Uterus (tissue), 2 donors: ENCODE data around the gene SORBS1.

Experiments
- POLR2A ChIP-seq, 2 donors: fragments of 450-650 bp; IDR thresholded peaks; one replicate each; pipeline ENCODE4 v1.6.1; 2016; ENCODE audit warnings: antibody characterized with exemption in 2 of 2, mild to moderate bottlenecking in 1 of 2, moderate library complexity in 1 of 2
- TF ChIP-seq, protein P1 (sequence below), 4 experiments: fragments of 200-600 bp in 2 of 4; fragments of 450-650 bp in 2 of 4; sonication (generic) in 2 of 4; IDR thresholded peaks; one replicate each; pipeline ENCODE4 v1.5.1; 2016 to 2019; ENCODE audit warnings: antibody characterized with exemption in 4 of 4, mild to moderate bottlenecking in 2 of 4, moderate library complexity in 1 of 4

- TF ChIP-seq, protein P1, sequence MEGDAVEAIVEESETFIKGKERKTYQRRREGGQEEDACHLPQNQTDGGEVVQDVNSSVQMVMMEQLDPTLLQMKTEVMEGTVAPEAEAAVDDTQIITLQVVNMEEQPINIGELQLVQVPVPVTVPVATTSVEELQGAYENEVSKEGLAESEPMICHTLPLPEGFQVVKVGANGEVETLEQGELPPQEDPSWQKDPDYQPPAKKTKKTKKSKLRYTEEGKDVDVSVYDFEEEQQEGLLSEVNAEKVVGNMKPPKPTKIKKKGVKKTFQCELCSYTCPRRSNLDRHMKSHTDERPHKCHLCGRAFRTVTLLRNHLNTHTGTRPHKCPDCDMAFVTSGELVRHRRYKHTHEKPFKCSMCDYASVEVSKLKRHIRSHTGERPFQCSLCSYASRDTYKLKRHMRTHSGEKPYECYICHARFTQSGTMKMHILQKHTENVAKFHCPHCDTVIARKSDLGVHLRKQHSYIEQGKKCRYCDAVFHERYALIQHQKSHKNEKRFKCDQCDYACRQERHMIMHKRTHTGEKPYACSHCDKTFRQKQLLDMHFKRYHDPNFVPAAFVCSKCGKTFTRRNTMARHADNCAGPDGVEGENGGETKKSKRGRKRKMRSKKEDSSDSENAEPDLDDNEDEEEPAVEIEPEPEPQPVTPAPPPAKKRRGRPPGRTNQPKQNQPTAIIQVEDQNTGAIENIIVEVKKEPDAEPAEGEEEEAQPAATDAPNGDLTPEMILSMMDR (IDR thresholded peaks at IDR 0.05): no peak
- TF ChIP-seq POLR2A (IDR thresholded peaks at IDR 0.05): no peak
Measured at GRCh38 chr10:95280637-95281036, 280.5 kb downstream of the SORBS1 start.
